ENCODE data around the gene NPEPPS.
"Not testable (repeated sequence)": the region's sequence is repeated elsewhere in the genome, so short reads cannot be mapped to it uniquely, and the experiment has no call there.

Gene NPEPPS

GRCh38 chr17:47530557-47531232 is at the start of gene NPEPPS:
TSS of gene NPEPPS (plus strand) at chr17:47531108. CDS start at chr17:47531301, 193 bp downstream.
- peak; percentile 76 to 94 for DNase-seq

- not testable (repeated sequence) for DNase-seq
Measured at GRCh38 chr17:47491841-47492212, 39.1 kb upstream of the NPEPPS start.

GRCh38 chr17:47499074-47499473 is 31.8 kb upstream of the NPEPPS start:
- DNase-seq = not testable (repeated sequence)

- DNase-seq = not testable (repeated sequence)
Measured at GRCh38 chr17:47499494-47499893, 31.4 kb upstream of the NPEPPS start.

- peak in 1 of 2 experiments; percentile 27 for DNase-seq
Measured at GRCh38 chr17:47500620-47501019, 30.3 kb upstream of the NPEPPS start.

- DNase-seq = not testable (repeated sequence)
Measured at GRCh38 chr17:47502122-47502731, 28.7 kb upstream of the NPEPPS start.

GRCh38 chr17:47502776-47503455 is 28.0 kb upstream of the NPEPPS start:
- DNase-seq = not testable (repeated sequence)

- not testable (repeated sequence) for DNase-seq
Measured at GRCh38 chr17:47511701-47512146, 19.2 kb upstream of the NPEPPS start.

- DNase-seq = not testable (repeated sequence)
Measured at GRCh38 chr17:47513301-47513700, 17.6 kb upstream of the NPEPPS start.

- DNase-seq = not testable (repeated sequence)
Measured at GRCh38 chr17:47518880-47519279, 12.0 kb upstream of the NPEPPS start.

- not testable (repeated sequence) for DNase-seq
Measured at GRCh38 chr17:47519365-47519764, 11.5 kb upstream of the NPEPPS start.

- not testable (repeated sequence) for DNase-seq
Measured at GRCh38 chr17:47520279-47520678, 10.6 kb upstream of the NPEPPS start.

- DNase-seq = not testable (repeated sequence)
Measured at GRCh38 chr17:47521434-47521833, 9.5 kb upstream of the NPEPPS start.

GRCh38 chr17:47522341-47522740 is 8.6 kb upstream of the NPEPPS start:
- not testable (repeated sequence) for DNase-seq

- peak in 1 of 2 experiments; percentile 50 for DNase-seq
Measured at GRCh38 chr17:47531233-47531820, 419 bp downstream of the NPEPPS start.

GRCh38 chr17:47539085-47539484 is 8.2 kb downstream of the NPEPPS start:
- DNase-seq = not testable (repeated sequence)

- DNase-seq = not testable (repeated sequence)
Measured at GRCh38 chr17:47541676-47542075, 10.8 kb downstream of the NPEPPS start.

- not testable (repeated sequence) for DNase-seq
Measured at GRCh38 chr17:47544327-47544726, 13.4 kb downstream of the NPEPPS start.

- DNase-seq = not testable (repeated sequence)
Measured at GRCh38 chr17:47554733-47555132, 23.8 kb downstream of the NPEPPS start.

GRCh38 chr17:47556108-47556507 is 25.2 kb downstream of the NPEPPS start:
- not testable (repeated sequence) for DNase-seq

- not testable (repeated sequence) for DNase-seq
Measured at GRCh38 chr17:47560517-47561043, 29.7 kb downstream of the NPEPPS start.

GRCh38 chr17:47561698-47562405 is 30.9 kb downstream of the NPEPPS start:
- DNase-seq = not testable (repeated sequence)

Data from NCI-H526 (cell line).